ENCODE results near the gene NUDT10. TPM values are rescaled to one million over a fixed set of nuclear protein-coding genes. Genes with fewer than 3 reads are reported as not detected.
"Not testable (repeated sequence)": the region's sequence is repeated elsewhere in the genome, so short reads cannot be mapped to it uniquely, and the experiment has no call there.

The NUDT10 gene
- total RNA-seq: 1 to 10 TPM in 3 of 4 donors, under 1 TPM in 1; 0.83 to 4.8 (median 3.2) TPM

DNA sequence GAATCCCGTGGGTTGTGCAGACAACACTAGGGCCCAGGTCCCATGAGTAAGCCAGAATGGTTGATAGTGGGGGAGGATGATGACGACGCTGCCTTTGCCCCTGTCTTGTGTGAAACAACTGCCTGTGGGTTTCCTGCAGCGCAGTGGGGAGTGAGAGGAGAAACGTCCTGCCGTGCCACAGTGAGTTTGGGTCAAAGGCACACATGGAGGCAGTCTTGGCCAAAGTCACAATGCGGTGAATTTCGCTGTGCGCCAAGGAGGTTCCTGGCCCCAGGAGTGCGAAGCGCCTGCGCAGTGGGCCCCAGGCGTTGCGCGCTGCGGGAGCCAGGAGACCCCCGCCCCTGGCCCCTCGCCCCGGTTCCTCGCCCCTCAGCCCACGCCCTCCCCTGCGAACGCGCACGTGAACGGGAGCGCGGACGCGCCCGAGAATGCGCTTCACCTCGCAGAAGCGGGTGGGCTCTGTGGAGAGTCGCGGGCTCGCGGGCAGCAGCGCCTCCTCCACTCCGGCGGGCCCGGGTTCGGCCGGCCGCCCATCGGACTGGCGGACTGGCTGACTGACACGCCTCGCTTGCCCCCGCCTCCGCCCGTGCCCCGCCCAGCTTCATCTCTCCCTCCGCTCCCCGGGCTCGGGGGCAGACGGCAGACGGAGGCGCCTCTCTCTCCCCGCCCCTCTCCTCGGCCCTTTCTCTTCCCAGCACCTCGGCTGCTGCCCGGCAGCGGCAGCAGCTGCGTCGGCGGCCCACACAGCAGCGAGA is at the start of gene NUDT10:
TSS of gene NUDT10 (plus strand) at position 635 of the 755 bp plus-strand sequence. CDS start 144 bp downstream, outside the sequence.
- no peaks in the 10 kb centered on the region for H3K27me3 ChIP-seq
- intact Hi-C loops (cut with DNase I): no loop called here
- peak within 1 kb of the TSS; percentile 53 to 64 (median 56) for H3K4me3 ChIP-seq
- H3K27ac ChIP-seq (replicated peaks in 1 of 4): peak within 1 kb of the TSS in 2 of 4 donors; percentile 44 to 48
- H3K4me1 ChIP-seq: peaks cover 0 to 3% (median 0%) of the 10 kb centered on the region in 4 donors
- no peak for DNase-seq (ENCODE audit: extremely low spot score)
- H3K36me3 ChIP-seq: no peaks in the 10 kb centered on the region
- H3K9me3 ChIP-seq: no peaks in the 10 kb centered on the region
- TF ChIP-seq POLR2A (IDR thresholded peaks at IDR 0.05; ENCODE audit: low read depth) (no peak), POLR2AphosphoS5 (IDR thresholded peaks at IDR 0.05) (no peak), EP300 (IDR thresholded peaks at IDR 0.05) (no peak), CTCF (IDR thresholded peaks at IDR 0.05) (no peak)
- WGBS: 35% methylated on average over 29 of the region's 68 CpGs

DNA sequence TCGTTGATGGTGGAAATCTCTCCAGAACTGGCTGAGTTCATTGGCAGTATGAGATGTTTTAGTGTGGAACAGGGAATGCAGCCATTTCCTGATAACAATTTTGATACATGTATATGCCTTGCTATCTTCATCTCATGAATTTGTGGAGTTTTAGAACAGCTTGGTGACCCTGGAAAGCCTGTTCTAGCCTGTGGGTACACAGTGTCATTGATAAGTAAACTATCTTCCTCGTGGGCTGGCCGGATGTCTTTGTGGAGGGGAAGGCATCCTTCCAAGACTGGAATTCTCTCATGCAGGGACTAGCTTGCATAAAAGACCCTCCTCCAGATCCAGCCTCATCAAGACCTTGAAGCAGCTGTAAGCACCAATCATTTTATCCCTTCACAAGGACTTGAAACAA is 40.2 kb upstream of the NUDT10 start:
- H3K9me3 ChIP-seq: no peaks in the 10 kb centered on the region
- 43% methylated on average over 3 of the region's 3 CpGs for WGBS
- H3K36me3 ChIP-seq: no peaks in the 10 kb centered on the region
- no peak overlapping the region for H3K27ac ChIP-seq (replicated peaks in 1 of 4)
- H3K4me3 ChIP-seq: no peak overlapping the region
- no peak for DNase-seq (ENCODE audit: extremely low spot score)
- TF ChIP-seq CTCF (IDR thresholded peaks at IDR 0.05) (no peak), POLR2A (IDR thresholded peaks at IDR 0.05; ENCODE audit: low read depth) (no peak), POLR2AphosphoS5 (IDR thresholded peaks at IDR 0.05) (no peak), EP300 (IDR thresholded peaks at IDR 0.05) (no peak)
- H3K27me3 ChIP-seq: no peaks in the 10 kb centered on the region
- no peaks in the 10 kb centered on the region for H3K4me1 ChIP-seq
- intact Hi-C loops (cut with DNase I): no loop called here

GRCh38 chrX:51296138-51296537 is 36.5 kb upstream of the NUDT10 start:
- WGBS: 89% methylated on average over 2 of the region's 2 CpGs
- no peak for DNase-seq (ENCODE audit: extremely low spot score)
- intact Hi-C loops (cut with DNase I): no loop called here
- Histone ChIP-seq H3K27ac (replicated peaks in 1 of 4) (no peak overlapping the region), H3K4me1 (no peaks in the 10 kb centered on the region), H3K9me3 (no peaks in the 10 kb centered on the region), H3K27me3 (no peaks in the 10 kb centered on the region), H3K36me3 (no peaks in the 10 kb centered on the region), H3K4me3 (no peak overlapping the region)
- TF ChIP-seq EP300 (IDR thresholded peaks at IDR 0.05) (no peak), CTCF (IDR thresholded peaks at IDR 0.05) (no peak), POLR2AphosphoS5 (IDR thresholded peaks at IDR 0.05) (no peak), POLR2A (IDR thresholded peaks at IDR 0.05; ENCODE audit: low read depth) (no peak)

DNA sequence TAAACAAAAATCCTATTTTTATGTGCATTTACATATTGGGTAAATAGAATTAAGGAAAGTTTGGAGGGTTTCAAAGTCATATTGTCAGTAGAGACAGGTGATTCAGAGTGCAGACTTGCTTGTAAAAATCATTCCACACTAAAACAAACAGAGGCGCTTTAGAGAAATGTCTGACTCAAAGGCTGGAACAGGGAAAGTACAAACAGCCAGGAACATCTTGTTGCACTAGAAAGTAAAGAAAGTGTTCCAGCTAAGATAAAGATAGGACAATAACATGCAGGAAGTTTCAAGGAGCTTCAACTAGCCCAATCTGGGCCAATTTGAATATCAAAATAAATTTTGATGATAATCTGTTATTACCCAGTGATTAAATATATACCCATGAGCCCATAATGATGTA is 16.4 kb upstream of the NUDT10 start:
- H3K36me3 ChIP-seq: no peaks in the 10 kb centered on the region
- no peak for DNase-seq (ENCODE audit: extremely low spot score)
- H3K4me3 ChIP-seq: no peak overlapping the region
- intact Hi-C loops (cut with DNase I): no loop called here
- TF ChIP-seq POLR2AphosphoS5 (IDR thresholded peaks at IDR 0.05): no peak
- TF ChIP-seq CTCF (IDR thresholded peaks at IDR 0.05): no peak
- TF ChIP-seq POLR2A (IDR thresholded peaks at IDR 0.05; ENCODE audit: low read depth): no peak
- TF ChIP-seq EP300 (IDR thresholded peaks at IDR 0.05): no peak
- no peaks in the 10 kb centered on the region for H3K4me1 ChIP-seq
- H3K27ac ChIP-seq (replicated peaks in 1 of 4): no peak overlapping the region
- 77% methylated on average over 1 of the region's 1 CpG for WGBS
- H3K9me3 ChIP-seq: no peaks in the 10 kb centered on the region
- peaks cover 0 to 3% (median 0%) of the 10 kb centered on the region in 4 donors for H3K27me3 ChIP-seq

GRCh38 chrX:51332943-51333785 is 542 bp downstream of the NUDT10 start:
- intact Hi-C loops (cut with DNase I); H3K36me3 ChIP-seq; DNase-seq (ENCODE audit: extremely low spot score); H3K27me3 ChIP-seq; H3K9me3 ChIP-seq; H3K4me1 ChIP-seq: not testable (repeated sequence)
- H3K4me3 ChIP-seq: peak overlapping the region; percentile 53 to 64 (median 56)
- H3K27ac ChIP-seq (replicated peaks in 1 of 4): peak overlapping the region in 2 of 4 donors; percentile 44 to 48
- 44% methylated on average over 46 of the region's 56 CpGs for WGBS

Measured in esophagus muscularis mucosa (tissue), 4 donors.